AG08395 (cell line): ENCODE results near the gene OGDH.

Source experiments
- DNase-seq: peaks from one replicate; pipeline ENCODE4 v3.0.0; 2012; ENCODE audit warnings: mixed read lengths, low spot score

The OGDH gene

GRCh38 chr7:44637788-44638594 lies 31.6 kb downstream of the OGDH start:
- DNase-seq = peak; percentile 84

GRCh38 chr7:44638611-44639557 lies 32.5 kb downstream of the OGDH start:
- DNase-seq = peak; percentile 80

DNA sequence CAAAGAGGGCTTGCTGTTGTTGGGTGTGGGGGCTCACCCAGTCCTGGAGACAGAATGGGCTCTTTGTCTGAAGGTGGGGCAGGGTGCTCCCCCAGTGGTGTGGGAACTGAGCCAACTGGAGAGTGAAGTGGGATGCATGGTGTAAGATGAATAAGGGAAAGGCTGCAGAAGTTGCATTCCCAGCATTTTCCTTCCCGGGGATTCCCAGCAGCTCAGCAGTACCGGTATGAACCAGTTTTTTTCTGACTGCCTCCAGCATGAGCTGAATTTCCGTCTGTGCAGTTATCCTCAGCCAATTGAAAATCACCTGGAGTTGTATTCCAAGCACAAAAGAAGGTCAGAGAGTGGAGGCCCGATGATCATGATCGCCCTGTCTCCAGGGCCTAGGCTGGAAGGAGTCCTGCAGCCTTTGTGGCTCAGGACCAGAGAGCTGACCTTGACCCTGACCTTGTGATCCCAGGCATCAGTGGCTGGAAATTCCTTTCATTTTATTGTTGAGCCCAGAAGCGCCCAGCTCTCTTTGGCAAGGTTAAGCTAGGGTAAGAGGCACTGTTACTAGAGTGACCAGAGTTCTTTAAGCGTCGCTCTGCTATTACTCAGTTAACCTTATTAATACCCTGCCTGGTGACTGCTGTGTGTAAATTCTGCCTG lies 33.4 kb downstream of the OGDH start:
- DNase-seq = peak; percentile 45

GRCh38 chr7:44643206-44643605 lies 36.8 kb downstream of the OGDH start:
- no peak for DNase-seq

DNA sequence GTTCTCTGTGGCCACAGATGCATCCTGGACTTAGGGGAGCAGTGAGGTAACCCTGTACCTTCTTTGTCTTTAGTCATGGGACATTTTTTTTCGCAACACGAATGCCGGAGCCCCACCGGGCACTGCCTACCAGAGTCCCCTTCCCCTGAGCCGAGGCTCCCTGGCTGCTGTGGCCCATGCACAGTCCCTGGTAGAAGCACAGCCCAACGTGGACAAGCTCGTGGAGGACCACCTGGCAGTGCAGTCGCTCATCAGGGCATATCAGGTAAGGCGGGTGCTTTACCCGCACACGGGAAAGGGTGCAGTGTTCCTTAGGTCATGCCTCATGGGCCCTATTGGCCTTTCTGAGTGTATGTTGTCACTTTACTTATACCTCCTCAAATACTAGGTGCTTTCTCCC lies 38.8 kb downstream of the OGDH start:
- no peak for DNase-seq

GRCh38 chr7:44645696-44646095 lies 39.3 kb downstream of the OGDH start:
- no peak for DNase-seq

DNA sequence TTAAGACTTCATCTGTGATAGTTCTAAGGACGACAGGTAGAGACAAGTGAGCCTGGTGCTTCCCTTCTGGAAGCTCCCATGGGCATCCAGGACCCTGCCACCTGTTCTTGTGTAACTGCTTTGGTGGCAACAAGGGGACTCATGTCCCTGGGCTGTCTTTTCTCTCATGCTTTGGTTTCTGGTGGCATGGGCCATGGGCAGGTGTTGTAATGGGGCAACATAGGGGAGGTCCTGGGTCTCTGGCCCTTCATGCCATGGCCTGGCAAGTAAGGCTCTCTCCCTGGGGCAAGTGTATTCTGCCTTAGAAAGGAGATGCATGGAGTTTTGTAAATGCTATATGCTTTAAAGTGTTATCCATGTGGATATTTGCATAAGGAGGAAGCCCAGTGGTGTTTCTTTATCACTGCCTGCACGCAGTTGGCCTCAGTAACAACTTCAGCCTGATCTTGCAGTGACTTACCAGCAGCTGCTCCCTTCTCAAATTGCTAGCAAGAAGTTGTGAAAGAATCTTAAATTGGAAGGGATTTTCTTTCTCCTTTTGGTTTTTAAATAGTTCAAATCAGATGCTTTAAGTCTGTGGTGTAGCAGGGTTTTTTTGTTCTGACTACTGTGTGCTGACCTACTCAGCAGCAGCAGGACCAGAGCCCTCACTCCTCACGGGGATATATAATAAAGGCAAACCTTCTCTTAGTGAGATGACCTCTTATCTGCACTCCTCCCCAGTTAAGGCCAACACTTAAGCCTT lies 39.9 kb downstream of the OGDH start:
- no peak for DNase-seq

GRCh38 chr7:44646921-44647636 lies 40.7 kb downstream of the OGDH start:
- DNase-seq = no peak

DNA sequence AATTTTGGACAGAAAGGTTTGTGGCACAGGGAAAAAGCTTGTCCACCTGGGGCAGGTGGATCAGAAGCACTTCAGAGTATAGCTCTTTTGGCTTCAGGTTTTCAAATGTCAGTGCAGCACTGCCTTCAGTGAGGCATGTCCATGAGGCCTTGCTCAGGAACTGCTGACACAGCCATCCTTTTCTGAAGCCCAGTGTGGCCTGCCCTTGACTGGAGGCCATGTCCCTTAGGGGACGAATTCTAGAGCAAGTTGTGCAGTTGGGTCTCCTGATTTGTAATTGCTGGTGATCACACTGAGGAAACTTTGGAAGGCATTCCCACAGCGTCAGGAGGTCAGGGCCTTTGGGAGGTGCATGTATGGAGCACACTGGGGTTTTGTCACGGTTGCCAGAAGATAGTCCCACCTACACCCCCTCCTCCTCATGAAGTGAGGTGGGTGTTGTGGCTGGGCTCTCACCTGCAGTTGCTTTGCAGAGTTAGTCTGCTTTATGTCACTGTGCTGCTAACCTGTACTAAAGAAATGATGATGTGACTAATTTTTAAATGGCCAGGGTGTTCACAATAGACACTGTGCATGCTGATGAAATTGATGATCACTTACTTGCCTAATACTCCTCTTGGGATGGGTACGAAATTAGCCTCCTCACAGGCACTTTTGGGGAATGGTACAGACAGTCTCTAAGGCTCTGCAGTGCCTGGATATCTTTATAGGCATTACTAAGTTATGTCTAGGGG lies 41.7 kb downstream of the OGDH start:
- DNase-seq = no peak

- no peak for DNase-seq
Observed at GRCh38 chr7:44650242-44650641, 43.8 kb downstream of the OGDH start.

- DNase-seq = no peak
Observed at GRCh38 chr7:44650772-44651171, 44.3 kb downstream of the OGDH start.

DNA sequence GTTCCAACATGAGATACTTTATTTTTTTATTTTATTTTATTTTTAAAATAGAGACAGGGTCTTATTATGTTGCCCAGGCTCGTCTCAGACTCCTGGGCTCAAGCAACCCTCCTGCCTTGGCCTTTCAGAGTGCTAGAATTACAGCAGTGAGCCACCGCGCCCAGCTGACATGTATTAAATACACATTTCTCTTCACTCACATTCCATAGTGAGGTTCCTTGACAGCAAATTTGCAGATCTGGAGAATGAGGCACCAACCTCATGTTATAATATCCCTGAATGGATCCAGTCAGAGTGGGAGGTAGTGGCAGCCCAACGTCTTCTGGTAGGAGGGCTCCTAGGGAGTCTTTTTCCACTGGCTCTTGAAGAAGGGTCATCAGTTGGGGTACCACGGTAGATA lies 46.1 kb downstream of the OGDH start:
- DNase-seq = no peak

- DNase-seq = no peak
Observed at GRCh38 chr7:44654255-44654796, 47.9 kb downstream of the OGDH start.

GRCh38 chr7:44655341-44655740 lies 48.9 kb downstream of the OGDH start:
- DNase-seq = no peak

- no peak for DNase-seq
Observed at GRCh38 chr7:44658979-44659378, 52.6 kb downstream of the OGDH start.

DNA sequence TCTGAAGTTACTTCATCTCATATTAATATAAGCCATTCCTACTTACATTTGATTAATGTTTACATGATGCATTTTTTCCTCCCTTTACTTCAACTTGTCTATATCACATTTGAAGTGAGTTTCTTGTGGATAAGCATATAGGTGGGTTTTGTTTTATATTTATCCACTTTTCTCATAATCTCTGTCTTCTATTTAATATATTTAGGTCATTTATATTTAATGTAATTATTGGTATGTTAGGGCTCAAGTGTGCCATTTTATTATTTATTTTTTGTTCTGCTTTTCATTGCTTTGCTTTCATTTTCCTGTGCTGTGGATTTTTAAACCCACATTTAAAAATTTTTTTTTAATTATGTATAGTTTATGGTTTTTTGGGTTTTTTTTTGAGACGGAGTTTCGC lies 54.8 kb downstream of the OGDH start:
- DNase-seq = no peak

DNA sequence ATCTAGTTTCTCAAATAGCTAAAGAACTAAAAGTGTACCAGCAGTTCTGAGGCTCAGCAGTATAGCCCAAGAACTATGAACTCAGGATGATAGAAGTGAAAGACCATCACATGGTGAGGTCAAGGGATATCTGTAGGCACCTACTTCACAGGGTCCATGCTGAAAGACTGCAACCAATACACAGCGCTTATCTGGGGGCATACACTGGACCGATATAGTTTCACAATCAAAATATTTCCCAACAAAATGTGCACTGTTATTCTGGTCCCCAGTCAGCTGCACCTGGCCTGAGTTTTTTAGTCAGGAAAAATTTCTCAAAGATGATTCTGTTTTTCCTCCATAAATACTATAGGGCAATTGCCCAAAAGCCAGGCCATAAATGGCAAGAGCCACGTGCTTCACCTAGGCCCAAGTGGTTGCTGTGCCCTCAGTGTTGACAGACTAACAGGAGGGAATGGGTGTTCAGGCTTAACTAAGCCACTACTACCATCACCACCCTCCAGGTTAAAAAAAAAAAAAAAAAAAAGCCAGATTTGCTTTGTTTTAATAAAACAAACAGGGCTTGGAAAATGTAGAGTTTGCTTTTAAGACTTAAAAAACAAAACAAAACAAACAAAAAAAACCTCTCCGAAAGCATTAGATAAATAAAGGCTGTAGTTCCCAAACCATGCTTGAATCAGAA lies 58.5 kb downstream of the OGDH start:
- no peak for DNase-seq

GRCh38 chr7:44665531-44666213 lies 59.2 kb downstream of the OGDH start:
- peak; percentile 63 for DNase-seq

- no peak for DNase-seq
Observed at GRCh38 chr7:44666566-44666965, 60.1 kb downstream of the OGDH start.
